ENCODE results near the gene DHX35.

DNA sequence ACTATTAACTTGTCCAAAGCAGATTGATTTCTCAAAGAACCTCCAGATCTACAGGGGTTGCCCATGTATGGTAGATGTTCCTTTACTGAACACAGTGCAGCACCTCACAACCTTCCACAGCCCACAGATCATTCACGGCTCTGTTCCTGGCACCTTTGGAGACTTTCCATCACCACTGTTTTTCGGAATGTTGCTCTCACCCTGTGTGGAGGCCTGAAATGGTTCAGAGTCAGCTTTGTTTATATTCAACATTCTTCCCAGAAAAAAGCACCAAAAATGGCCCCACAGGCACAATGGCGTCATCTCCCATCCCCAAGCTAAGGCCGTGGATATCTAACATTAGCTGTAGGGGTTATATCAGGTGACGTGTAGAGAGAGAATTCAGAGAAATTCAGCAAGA lies 74.7 kb downstream of the DHX35 start:
- TF ChIP-seq, protein P1, sequence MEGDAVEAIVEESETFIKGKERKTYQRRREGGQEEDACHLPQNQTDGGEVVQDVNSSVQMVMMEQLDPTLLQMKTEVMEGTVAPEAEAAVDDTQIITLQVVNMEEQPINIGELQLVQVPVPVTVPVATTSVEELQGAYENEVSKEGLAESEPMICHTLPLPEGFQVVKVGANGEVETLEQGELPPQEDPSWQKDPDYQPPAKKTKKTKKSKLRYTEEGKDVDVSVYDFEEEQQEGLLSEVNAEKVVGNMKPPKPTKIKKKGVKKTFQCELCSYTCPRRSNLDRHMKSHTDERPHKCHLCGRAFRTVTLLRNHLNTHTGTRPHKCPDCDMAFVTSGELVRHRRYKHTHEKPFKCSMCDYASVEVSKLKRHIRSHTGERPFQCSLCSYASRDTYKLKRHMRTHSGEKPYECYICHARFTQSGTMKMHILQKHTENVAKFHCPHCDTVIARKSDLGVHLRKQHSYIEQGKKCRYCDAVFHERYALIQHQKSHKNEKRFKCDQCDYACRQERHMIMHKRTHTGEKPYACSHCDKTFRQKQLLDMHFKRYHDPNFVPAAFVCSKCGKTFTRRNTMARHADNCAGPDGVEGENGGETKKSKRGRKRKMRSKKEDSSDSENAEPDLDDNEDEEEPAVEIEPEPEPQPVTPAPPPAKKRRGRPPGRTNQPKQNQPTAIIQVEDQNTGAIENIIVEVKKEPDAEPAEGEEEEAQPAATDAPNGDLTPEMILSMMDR (IDR thresholded peaks at IDR 0.05; ENCODE audit: poor library complexity, severe bottlenecking) = no peak
- TF ChIP-seq EP300 (conservative IDR thresholded peaks at IDR 0.05; ENCODE audit: poor library complexity, severe bottlenecking) (no peak), REST (IDR thresholded peaks at IDR 0.05; ENCODE audit: borderline replicate concordance) (no peak), SMC3 (conservative IDR thresholded peaks at IDR 0.05; ENCODE audit: poor library complexity) (no peak), EZH2 (IDR thresholded peaks at IDR 0.05; ENCODE audit: borderline replicate concordance, insufficient read depth, low read length, poor library complexity, severe bottlenecking) (no peak), MXI1 (conservative IDR thresholded peaks at IDR 0.05; ENCODE audit: poor library complexity, severe bottlenecking) (no peak), POLR2AphosphoS5 (IDR thresholded peaks at IDR 0.05) (no peak)

All from neural cell (in vitro differentiated cells).